Caco-2 (cell line): Measurements from ENCODE around the gene TBC1D17. TPM values are rescaled to one million over a fixed set of nuclear protein-coding genes. Genes with fewer than 3 reads are reported as not detected.

Experiments used
- BruUV-seq: library from RNA; stranded (reverse); fragments of 400-500 nt; replicated peaks from 2 replicates; lab custom pipeline; 2021; lab: Mats Ljungman, UMichigan
- CTCF ChIA-PET: fragments of 300-600 bp; sonication (Branson Sonifier 250); formaldehyde crosslinking; loops from one replicate; lab custom pipeline; 2022; ENCODE audit warnings: antibody characterized with exemption; lab: Charles Lee
- POLR2A ChIA-PET: fragments of 300-600 bp; sonication (Branson Sonifier 250); formaldehyde crosslinking; loops from one replicate; lab custom pipeline; 2022; ENCODE audit warnings: antibody characterized with exemption; lab: Charles Lee
- DNase-seq, 2 experiments: peaks; one replicate each; pipeline versions ENCODE4 v3.0.0 to v3.0.0-alpha.2; 2020 to 2022
- H3K27me3 ChIP-seq: replicated peaks from 2 replicates; pipeline ENCODE4 v1.6.0; 2011; ENCODE audit warnings: low read length; ENCODE audit not compliant: control insufficient read depth, insufficient read depth
- H3K36me3 ChIP-seq: 2 replicates; pipeline ENCODE4 v1.5.1; 2011; ENCODE audit warnings: low read length; ENCODE audit not compliant: control insufficient read depth, insufficient read depth
- H3K4me1 ChIP-seq: fragments of 250-450 bp; sonication (Bioruptor Pico); 2 replicates; pipeline ENCODE4 v1.5.1; 2020; ENCODE audit warnings: mild to moderate bottlenecking
- H3K4me3 ChIP-seq: 2 replicates; pipeline ENCODE4 v1.5.1; 2011; ENCODE audit warnings: low read depth, mild to moderate bottlenecking, control low read depth, low read length
- H3K9me3 ChIP-seq: fragments of 250-450 bp; sonication (Bioruptor Pico); 2 replicates; pipeline ENCODE4 v1.5.1; 2020; ENCODE audit warnings: mild to moderate bottlenecking, moderate library complexity
- H3K27ac Mint-ChIP-seq: one replicate; pipeline ENCODE4 v1.8.0; 2022; ENCODE audit warnings: mixed read lengths; ENCODE audit not compliant: unreplicated experiment
- H3K27me3 Mint-ChIP-seq: one replicate; pipeline ENCODE4 v1.8.0; 2022; ENCODE audit warnings: mixed read lengths; ENCODE audit not compliant: insufficient read depth, unreplicated experiment
- H3K36me3 Mint-ChIP-seq: one replicate; pipeline ENCODE4 v1.8.0; 2022; ENCODE audit warnings: mild to moderate bottlenecking, mixed read lengths; ENCODE audit not compliant: insufficient read depth, unreplicated experiment
- H3K4me1 Mint-ChIP-seq: one replicate; pipeline ENCODE4 v1.8.0; 2022; ENCODE audit warnings: low read depth, mixed read lengths; ENCODE audit not compliant: unreplicated experiment
- H3K4me3 Mint-ChIP-seq: one replicate; pipeline ENCODE4 v1.8.0; 2022; ENCODE audit warnings: mild to moderate bottlenecking, moderate library complexity, mixed read lengths; ENCODE audit not compliant: unreplicated experiment
- H3K9me3 Mint-ChIP-seq: one replicate; pipeline ENCODE4 v1.8.0; 2022; ENCODE audit warnings: mixed read lengths; ENCODE audit not compliant: unreplicated experiment
- CTCF ChIP-seq, 2 experiments: fragments of 200-600 bp in 1 of 2; IDR thresholded peaks; 1 replicate in 1 of 2; 2 replicates in 1 of 2; pipeline versions ENCODE4 v1.5.1 to v1.8.0; 2011 to 2022; ENCODE audit warnings: antibody characterized with exemption in 1 of 2, control low read depth in 1 of 2, inconsistent platforms in 1 of 2, low read depth in 1 of 2, low read length in 1 of 2, mild to moderate bottlenecking in 1 of 2, moderate library complexity in 1 of 2; ENCODE audit not compliant: insufficient read depth in 1 of 2, severe bottlenecking in 1 of 2, unreplicated experiment in 1 of 2
- intact Hi-C: fragments of 100-400 bp; cut with micrococcal nuclease; formaldehyde crosslinking; loops from one replicate; pipeline ENCODE4 v1.10.0; 2022; ENCODE audit not compliant: unreplicated experiment
- total RNA-seq: library from RNA; stranded (reverse); gene quantifications from 2 replicates; pipeline ENCODE4 v1.2.3, GENCODE V29; 2022

The TBC1D17 gene
- total RNA-seq, 1 experiment from 2014 or later, result 55.3 TPM

- 0 out of 2 replicates have a peak, but pooled peaks cover 3% of the 10 kb centered on the region for H3K9me3 ChIP-seq
- no peaks in the 10 kb centered on the region for H3K27me3 ChIP-seq
- H3K4me1 ChIP-seq, result peaks cover 12% of the 10 kb centered on the region
- no peak for TF ChIP-seq CTCF (IDR thresholded peaks at IDR 0.05; ENCODE audit: insufficient read depth in 1 of 2, low read depth in 1 of 2, low read length in 1 of 2, severe bottlenecking in 1 of 2, unreplicated experiment in 1 of 2)
- ChIA-PET POLR2A (no interaction called here), CTCF (no interaction called here)
- DNase-seq, result no peak
- BruUV-seq, result no TSS peak
- Mint-ChIP-seq H3K27me3 (no peaks in the 10 kb centered on the region), H3K9me3 (no peaks in the 10 kb centered on the region), H3K27ac (no peak overlapping the region), H3K4me1 (peaks cover 20% of the 10 kb centered on the region), H3K36me3 (peaks cover 96% of the 10 kb centered on the region), H3K4me3 (no peak overlapping the region)
- no peak overlapping the region for H3K4me3 ChIP-seq
- intact Hi-C loops, result no loop called here
- peaks cover 12% of the 10 kb centered on the region for H3K36me3 ChIP-seq
These were observed 40.6 kb downstream of the TBC1D17 start for GRCh38 chr19:49918089-49918488.

GRCh38 chr19:49920624-49921363 is 43.3 kb downstream of the TBC1D17 start:
- intact Hi-C loops, result no loop called here
- no peak overlapping the region for H3K4me3 ChIP-seq
- H3K36me3 ChIP-seq, result peaks cover 10% of the 10 kb centered on the region
- no TSS peak for BruUV-seq
- H3K27ac Mint-ChIP-seq, result peak overlapping the region; percentile 79
- H3K9me3 Mint-ChIP-seq, result no peaks in the 10 kb centered on the region
- ChIA-PET POLR2A (no interaction called here), CTCF (no interaction called here)
- H3K4me3 Mint-ChIP-seq, result no peak overlapping the region
- no peaks in the 10 kb centered on the region for H3K27me3 Mint-ChIP-seq
- H3K4me1 ChIP-seq, result no peaks in the 10 kb centered on the region
- H3K27me3 ChIP-seq, result no peaks in the 10 kb centered on the region
- H3K9me3 ChIP-seq, result no peaks in the 10 kb centered on the region
- H3K36me3 Mint-ChIP-seq, result peaks cover 96% of the 10 kb centered on the region
- no peak for TF ChIP-seq CTCF (IDR thresholded peaks at IDR 0.05; ENCODE audit: insufficient read depth in 1 of 2, low read depth in 1 of 2, low read length in 1 of 2, severe bottlenecking in 1 of 2, unreplicated experiment in 1 of 2)
- no peaks in the 10 kb centered on the region for H3K4me1 Mint-ChIP-seq
- no peak for DNase-seq

- Histone ChIP-seq H3K4me1 (no peaks in the 10 kb centered on the region), H3K4me3 (no peak overlapping the region), H3K9me3 (no peaks in the 10 kb centered on the region), H3K36me3 (peaks cover 8% of the 10 kb centered on the region), H3K27me3 (no peaks in the 10 kb centered on the region)
- no TSS peak for BruUV-seq
- no peak for DNase-seq
- CTCF ChIA-PET, result no interaction called here
- no peak overlapping the region for H3K4me3 Mint-ChIP-seq
- peaks cover 96% of the 10 kb centered on the region for H3K36me3 Mint-ChIP-seq
- no peak for TF ChIP-seq CTCF (IDR thresholded peaks at IDR 0.05; ENCODE audit: insufficient read depth in 1 of 2, low read depth in 1 of 2, low read length in 1 of 2, severe bottlenecking in 1 of 2, unreplicated experiment in 1 of 2)
- H3K27ac Mint-ChIP-seq, result peak overlapping the region; percentile 79
- no peaks in the 10 kb centered on the region for H3K27me3 Mint-ChIP-seq
- intact Hi-C loops, result no loop called here
- H3K9me3 Mint-ChIP-seq, result no peaks in the 10 kb centered on the region
- POLR2A ChIA-PET, result no interaction called here
- no peaks in the 10 kb centered on the region for H3K4me1 Mint-ChIP-seq
These were observed 44.6 kb downstream of the TBC1D17 start for GRCh38 chr19:49921871-49922795.
